Spleen (tissue), 13 donors: ENCODE data around the gene MUC4. TPM values are rescaled to one million over a fixed set of nuclear protein-coding genes. Genes with fewer than 3 reads are reported as not detected.

Experiments used
- DNase-seq: peaks from one replicate; pipeline ENCODE4 v3.0.0-alpha.2; 2020
- H3K27ac ChIP-seq, 8 donors: fragments of 200-600 bp; sonication (generic) in 7 of 8; 1 replicate in 4 of 8; 2 replicates in 4 of 8; pipeline versions ENCODE4 v1.5.0 to v1.8.0; 2016 to 2021; ENCODE audit warnings: inconsistent platforms in 4 of 8, mild to moderate bottlenecking in 4 of 8, moderate library complexity in 1 of 8
- H3K27me3 ChIP-seq, 7 donors: fragments of 200-600 bp; sonication (generic) in 6 of 7; replicated peaks in 1 of 7; 1 replicate in 4 of 7; 2 replicates in 3 of 7; pipeline versions ENCODE4 v1.5.0 to v1.8.0; 2016 to 2021; ENCODE audit warnings: inconsistent platforms in 3 of 7, mild to moderate bottlenecking in 1 of 7
- H3K36me3 ChIP-seq, 6 donors: fragments of 200-600 bp; sonication (generic) in 5 of 6; 1 replicate in 4 of 6; 2 replicates in 2 of 6; pipeline versions ENCODE4 v1.5.0 to v1.8.0; 2016 to 2021; ENCODE audit warnings: inconsistent platforms in 2 of 6
- H3K4me1 ChIP-seq, 6 donors: fragments of 200-600 bp; sonication (generic) in 5 of 6; 1 replicate in 3 of 6; 2 replicates in 3 of 6; pipeline versions ENCODE4 v1.5.0 to v1.8.0; 2016 to 2021; ENCODE audit warnings: inconsistent platforms in 3 of 6
- H3K4me3 ChIP-seq, 8 donors: fragments of 200-600 bp; sonication (generic) in 7 of 8; 1 replicate in 4 of 8; 2 replicates in 4 of 8; pipeline versions ENCODE4 v1.5.0 to v1.8.0; 2016 to 2021; ENCODE audit warnings: inconsistent platforms in 4 of 8, mild to moderate bottlenecking in 4 of 8, moderate library complexity in 2 of 8
- H3K9me3 ChIP-seq, 8 donors: fragments of 200-600 bp; sonication (generic) in 7 of 8; 1 replicate in 4 of 8; 2 replicates in 4 of 8; pipeline versions ENCODE4 v1.5.0 to v1.8.0; 2016 to 2021; ENCODE audit warnings: inconsistent platforms in 4 of 8
- CTCF ChIP-seq, 11 experiments: fragments of 200-600 bp in 7 of 11; fragments of 450-650 bp in 4 of 11; sonication (generic) in 4 of 11; IDR thresholded peaks in 8 of 11; conservative IDR thresholded peaks in 3 of 11; 1 replicate in 7 of 11; 2 replicates in 4 of 11; pipeline versions ENCODE4 v1.4.0 to v1.8.0; 2016 to 2021; ENCODE audit warnings: antibody characterized with exemption in 11 of 11, inconsistent platforms in 4 of 11, mild to moderate bottlenecking in 1 of 11
- POLR2A ChIP-seq, 3 donors: fragments of 450-650 bp; IDR thresholded peaks; one replicate each; pipeline ENCODE4 v1.5.1; 2017; ENCODE audit warnings: antibody characterized with exemption in 3 of 3, mild to moderate bottlenecking in 1 of 3
- POLR2AphosphoS5 ChIP-seq, 3 donors: sonication (generic); formaldehyde crosslinking; IDR thresholded peaks; one replicate each; pipeline ENCODE4 v1.5.1; 2017; ENCODE audit warnings: antibody characterized with exemption in 3 of 3
- WGBS, 5 donors: extraction: QIAGEN DNeasy Blood & Tissue Kit in 3 of 5; methylation state at CpG; one replicate each; pipeline versions ENCODE4 v1.1.5 to v1.1.7; 2013 to 2018; 5-methylcytosine and 5-hydroxymethylcytosine counted together
- intact Hi-C: fragments of 100-400 bp; cut with DNase I; formaldehyde crosslinking; loops from one replicate; pipeline ENCODE4 v1.15.0; 2023; ENCODE audit warnings: low total_unique reads
- long read RNA-seq, 2 donors: transcript quantifications; one replicate each; lab custom pipeline, GENCODE V29; 2026
- polyA plus RNA-seq, 3 donors: library from polyadenylated mRNA; stranded (reverse); fragments of 200-250 nt; gene quantifications; one replicate each; pipeline ENCODE4 v1.2.1, GENCODE V29; 2013
- total RNA-seq, 7 donors: library from RNA; depleted of rRNA in 3 of 7; stranded (reverse); fragments of >200 nt in 3 of 7; fragmentation: NEBNext Ultra II Directional in 4 of 7; extraction: Animal tissue kit (Norgen Biotek cat#: 25700) in 4 of 7; gene quantifications; one replicate each; pipeline versions ENCODE4 v1.1.0 to v1.2.1, GENCODE V29; 2016 to 2021
- donor health status: healthy with polysubstance abuse.
- donor health status: DM: no; HTN: no; CAD: no; lungs with moderate emphysema.
- donor health status: DM: no; HTN: no; CAD: no.
- donor health status: Bipolar disorder and iron deficiency.
- donor health status: healthy.
- donor health status: DM: no; HTN: no; CAD: no.
- donor health status: DM: yes; HTN: yes; CAD: no.

The MUC4 gene
- not detected for total RNA-seq
- polyA plus RNA-seq: under 1 TPM in 2 of 3 donors, not detected in 1; 0.02 to 0.03 TPM
- long read RNA-seq, donor 1: 0 reads
- long read RNA-seq, donor 2: 0 reads

GRCh38 chr3:195811756-195812155, at the start of gene MUC4:
TSS of gene MUC4 (minus strand) at chr3:195811929. CDS start at chr3:195811817, 112 bp downstream.
- intact Hi-C loops: no loop called here
- H3K36me3 ChIP-seq: no peaks in the 10 kb centered on the region
- 55 to 79% (median 70%) methylated on average over 14 of the region's 14 CpGs for WGBS, 5 donors
- H3K9me3 ChIP-seq: no peaks in the 10 kb centered on the region
- no peak within 1 kb of the TSS for H3K27ac ChIP-seq
- H3K4me1 ChIP-seq: no peaks in the 10 kb centered on the region
- H3K27me3 ChIP-seq: peaks cover 0 to 61% (median 0%) of the 10 kb centered on the region in 7 donors
- no peak for TF ChIP-seq POLR2A (IDR thresholded peaks at IDR 0.05)
- peak; percentile 64 for DNase-seq
- H3K4me3 ChIP-seq: no peak within 1 kb of the TSS

- Histone ChIP-seq H3K27ac (no peak overlapping the region), H3K4me1 (peaks cover 4 to 24% (median 14%) of the 10 kb centered on the region in 6 donors), H3K4me3 (no peak overlapping the region), H3K27me3 (peaks cover 0 to 12% (median 0%) of the 10 kb centered on the region in 7 donors), H3K9me3 (no peaks in the 10 kb centered on the region), H3K36me3 (peaks cover 0 to 22% (median 10%) of the 10 kb centered on the region in 6 donors)
- DNase-seq: no peak
- 54 to 66% (median 64%) methylated on average over 6 of the region's 6 CpGs for WGBS, 5 donors
- intact Hi-C loops: loop anchor here (5.0 kb wide), 1 partner anchor 37 kb away; no protein-coding TSS in a partner anchor
- TF ChIP-seq POLR2AphosphoS5 (IDR thresholded peaks at IDR 0.05): no peak
Measured at GRCh38 chr3:195860456-195860855, 48.7 kb upstream of the MUC4 start.

- 74 to 90% (median 85%) methylated on average over 23 of the region's 23 CpGs for WGBS, 5 donors
- Histone ChIP-seq H3K9me3 (no peaks in the 10 kb centered on the region), H3K4me1 (peaks cover 4 to 24% (median 14%) of the 10 kb centered on the region in 6 donors), H3K36me3 (peaks cover 0 to 18% (median 9%) of the 10 kb centered on the region in 6 donors), H3K4me3 (peak overlapping the region in 1 of 8 donors; percentile 7), H3K27ac (no peak overlapping the region), H3K27me3 (peaks cover 0 to 12% (median 0%) of the 10 kb centered on the region in 7 donors)
- intact Hi-C loops: loop anchor here (5.0 to 10.0 kb wide), 2 partner anchors 37 to 145 kb away; no protein-coding TSS in a partner anchor
- TF ChIP-seq POLR2A (IDR thresholded peaks at IDR 0.05) (no peak), POLR2AphosphoS5 (IDR thresholded peaks at IDR 0.05) (peak in 1 of 3 donors; percentile 60)
- no peak for DNase-seq
Measured at GRCh38 chr3:195859846-195860411, 48.2 kb upstream of the MUC4 start.

GRCh38 chr3:195859061-195859845, 47.5 kb upstream of the MUC4 start:
- Histone ChIP-seq H3K27ac (no peak overlapping the region), H3K4me1 (peaks cover 4 to 24% (median 14%) of the 10 kb centered on the region in 6 donors), H3K9me3 (no peaks in the 10 kb centered on the region), H3K27me3 (peaks cover 0 to 12% (median 0%) of the 10 kb centered on the region in 7 donors), H3K36me3 (peaks cover 0 to 13% (median 8%) of the 10 kb centered on the region in 6 donors), H3K4me3 (peak overlapping the region in 1 of 8 donors; percentile 7)
- TF ChIP-seq POLR2A (IDR thresholded peaks at IDR 0.05) (no peak), CTCF (IDR thresholded peaks at IDR 0.05 in 8 of 11, conservative IDR thresholded peaks at IDR 0.05 in 3 of 11) (peak; percentile 83 to 98 (median 94)), POLR2AphosphoS5 (IDR thresholded peaks at IDR 0.05) (no peak)
- DNase-seq: peak; percentile 87
- intact Hi-C loops: loop anchor here (10.0 kb wide), 1 partner anchor 146 kb away; no protein-coding TSS in a partner anchor
- 15 to 25% (median 18%) methylated on average over 20 to 21 of the region's 21 CpGs for WGBS, 5 donors

GRCh38 chr3:195856410-195857084, 44.8 kb upstream of the MUC4 start:
- Histone ChIP-seq H3K27ac (no peak overlapping the region), H3K4me1 (peaks cover 4 to 10% (median 7%) of the 10 kb centered on the region in 6 donors), H3K4me3 (no peak overlapping the region), H3K36me3 (no peaks in the 10 kb centered on the region), H3K27me3 (peaks cover 0 to 29% (median 0%) of the 10 kb centered on the region in 7 donors), H3K9me3 (no peaks in the 10 kb centered on the region)
- intact Hi-C loops: loop anchor here (10.0 kb wide), 1 partner anchor 148 kb away; no protein-coding TSS in a partner anchor
- TF ChIP-seq CTCF (IDR thresholded peaks at IDR 0.05 in 8 of 11, conservative IDR thresholded peaks at IDR 0.05 in 3 of 11): no peak
- TF ChIP-seq POLR2AphosphoS5 (IDR thresholded peaks at IDR 0.05): no peak
- no peak for TF ChIP-seq POLR2A (IDR thresholded peaks at IDR 0.05)
- DNase-seq: no peak
- WGBS, 5 donors: 25 to 61% (median 40%) methylated on average over 15 of the region's 15 CpGs
